ENCODE results near the gene MST1R.

DNA sequence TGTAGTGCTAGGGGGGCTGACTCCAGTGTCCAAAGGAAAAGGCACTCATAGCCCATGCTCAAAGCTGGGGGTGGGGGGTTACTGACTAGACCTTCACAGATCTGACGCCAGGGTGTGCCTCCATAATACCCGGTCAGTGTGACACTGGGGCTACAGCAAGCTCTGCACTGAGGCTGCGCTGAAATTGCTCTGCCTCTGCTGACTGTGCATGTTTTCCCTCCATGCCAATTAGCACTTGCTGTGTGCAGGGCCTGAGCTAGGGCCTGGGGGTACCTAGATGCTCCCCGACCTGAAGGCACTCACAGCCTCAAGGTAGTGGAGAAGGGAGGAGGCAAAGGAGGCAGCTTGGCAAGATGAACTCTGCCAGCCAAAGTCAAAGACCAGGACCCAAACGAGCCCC is 39.2 kb downstream of the MST1R start:
- TF ChIP-seq, protein P1, sequence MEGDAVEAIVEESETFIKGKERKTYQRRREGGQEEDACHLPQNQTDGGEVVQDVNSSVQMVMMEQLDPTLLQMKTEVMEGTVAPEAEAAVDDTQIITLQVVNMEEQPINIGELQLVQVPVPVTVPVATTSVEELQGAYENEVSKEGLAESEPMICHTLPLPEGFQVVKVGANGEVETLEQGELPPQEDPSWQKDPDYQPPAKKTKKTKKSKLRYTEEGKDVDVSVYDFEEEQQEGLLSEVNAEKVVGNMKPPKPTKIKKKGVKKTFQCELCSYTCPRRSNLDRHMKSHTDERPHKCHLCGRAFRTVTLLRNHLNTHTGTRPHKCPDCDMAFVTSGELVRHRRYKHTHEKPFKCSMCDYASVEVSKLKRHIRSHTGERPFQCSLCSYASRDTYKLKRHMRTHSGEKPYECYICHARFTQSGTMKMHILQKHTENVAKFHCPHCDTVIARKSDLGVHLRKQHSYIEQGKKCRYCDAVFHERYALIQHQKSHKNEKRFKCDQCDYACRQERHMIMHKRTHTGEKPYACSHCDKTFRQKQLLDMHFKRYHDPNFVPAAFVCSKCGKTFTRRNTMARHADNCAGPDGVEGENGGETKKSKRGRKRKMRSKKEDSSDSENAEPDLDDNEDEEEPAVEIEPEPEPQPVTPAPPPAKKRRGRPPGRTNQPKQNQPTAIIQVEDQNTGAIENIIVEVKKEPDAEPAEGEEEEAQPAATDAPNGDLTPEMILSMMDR (IDR thresholded peaks at IDR 0.05): no peak
- TF ChIP-seq POLR2A (IDR thresholded peaks at IDR 0.05): no peak

Measured in lower leg skin (tissue), 3 donors.